HG03159 (cell line): ENCODE data around the gene NFYC.

ENCODE experiments used
- ATAC-seq: cut with Tn5 transposase; IDR thresholded peaks from one replicate; pipeline ENCODE4 v1.9.1; 2021; ENCODE audit warnings: mild to moderate bottlenecking, moderate library complexity; ENCODE audit not compliant: unreplicated experiment

The NFYC gene

GRCh38 chr1:40777224-40777970 is 85.9 kb downstream of the NFYC start:
- ATAC-seq = no peak

DNA sequence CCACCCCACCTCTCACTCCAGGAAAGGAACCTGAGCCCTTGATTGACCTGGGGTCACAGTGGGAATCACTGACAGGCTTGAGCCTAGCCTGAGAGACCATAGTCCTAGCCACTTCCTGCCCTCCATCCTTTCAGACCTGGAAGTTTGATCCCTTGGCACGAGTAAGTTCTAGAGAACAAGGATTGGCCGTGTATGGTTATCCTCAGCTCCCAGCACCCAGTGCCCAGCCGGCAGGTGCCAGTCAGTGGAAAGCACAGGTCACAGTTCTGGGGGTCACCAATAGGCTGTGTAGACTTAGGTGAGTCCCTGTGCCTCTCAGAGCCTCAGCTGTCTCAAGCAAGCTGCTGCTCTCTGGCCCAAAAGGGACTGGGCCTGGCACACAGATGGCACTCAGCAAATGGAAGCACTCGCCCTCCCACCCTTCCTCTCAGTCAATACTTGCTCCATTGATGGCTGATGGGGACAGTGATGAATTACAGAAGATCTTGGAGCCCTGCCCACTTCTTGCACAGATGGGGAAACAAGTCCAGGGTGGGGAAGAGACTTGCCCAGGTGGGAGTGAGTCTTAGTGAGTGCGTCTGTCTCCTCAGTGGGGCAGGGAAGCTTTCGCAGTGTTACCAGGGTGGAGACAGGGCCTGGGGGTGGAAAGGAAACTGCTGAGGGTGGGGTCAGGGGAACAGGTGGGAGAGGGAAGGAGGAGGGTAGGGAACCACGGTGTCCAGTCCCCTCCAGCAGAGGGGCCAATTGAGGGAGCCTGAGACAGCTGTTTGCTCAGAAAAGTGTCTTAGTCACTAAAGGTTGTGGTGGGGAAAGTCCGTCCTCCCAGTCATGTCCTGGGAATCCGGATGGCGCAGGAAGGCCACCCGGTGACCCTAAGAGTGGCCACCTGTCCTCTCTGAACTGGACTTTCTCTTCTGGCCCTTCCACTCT is 89.4 kb downstream of the NFYC start:
- ATAC-seq = no peak

DNA sequence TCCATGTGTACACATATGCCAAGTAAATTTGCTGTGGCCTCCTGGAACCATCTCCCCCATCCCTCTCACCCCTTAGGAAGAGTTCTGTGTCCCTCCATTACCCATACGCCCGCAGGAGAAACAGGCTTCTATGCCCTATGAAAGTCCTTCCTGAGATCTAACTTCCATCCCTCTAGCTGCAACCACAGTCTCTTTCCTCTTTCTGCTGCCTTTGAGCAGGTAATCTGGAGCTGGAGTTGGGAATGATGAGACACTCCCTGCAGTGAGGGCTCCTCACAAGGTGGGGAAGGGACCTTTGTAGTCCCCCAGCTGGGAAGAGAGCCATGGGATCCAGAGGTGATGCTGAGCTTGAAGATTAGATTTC is 90.1 kb downstream of the NFYC start:
- no peak for ATAC-seq

- no peak for ATAC-seq
Measured at GRCh38 chr1:40782371-40782956, 91.0 kb downstream of the NFYC start.

DNA sequence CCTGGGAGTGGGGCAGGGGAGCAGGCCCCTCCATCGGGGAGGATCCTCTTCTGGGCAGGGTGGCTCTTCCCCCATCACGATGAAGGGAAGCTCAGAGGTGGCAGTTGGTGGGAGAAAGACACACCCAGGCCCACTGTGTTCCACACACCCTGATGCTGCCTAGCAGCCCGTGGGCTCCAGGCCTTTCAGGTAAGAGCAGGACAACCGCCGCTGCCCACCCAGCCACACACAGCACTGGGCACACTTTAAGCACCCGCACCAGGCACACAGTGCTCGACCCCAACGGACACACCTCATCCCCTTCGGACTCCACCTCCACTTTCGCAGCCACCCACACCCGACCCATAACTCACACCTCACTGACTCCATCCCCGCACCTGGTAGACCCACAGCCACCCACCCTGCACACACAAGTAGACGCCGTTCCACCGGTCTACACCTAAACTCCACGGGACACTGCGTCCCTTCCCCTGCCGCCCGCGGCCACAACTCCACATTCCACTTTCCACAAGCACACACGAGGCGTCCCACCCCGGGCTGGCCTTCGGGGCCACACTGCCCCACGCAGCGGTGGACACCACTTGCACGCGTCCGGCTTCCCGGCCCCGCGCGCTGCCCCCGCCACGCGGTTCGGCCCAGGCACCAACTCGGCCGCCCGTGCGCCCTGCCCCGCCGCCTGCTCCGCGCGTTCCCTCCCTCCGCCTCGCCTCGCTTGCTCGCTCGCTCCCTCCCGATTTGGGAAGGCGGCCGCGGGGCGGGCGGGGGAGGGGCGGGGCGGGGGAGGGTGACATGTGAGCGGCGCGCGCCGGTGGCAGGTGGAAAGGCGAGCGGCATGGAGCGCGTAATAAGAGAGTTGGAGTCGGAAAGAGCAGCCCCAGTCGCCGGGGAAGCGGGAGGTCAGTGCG is 91.7 kb downstream of the NFYC start, which contains the start of gene KCNQ4:
TSS of gene KCNQ4 (plus strand) at position 787 of the 905 bp plus-strand sequence. CDS start 307 bp downstream, outside the sequence.
- ATAC-seq = no peak

DNA sequence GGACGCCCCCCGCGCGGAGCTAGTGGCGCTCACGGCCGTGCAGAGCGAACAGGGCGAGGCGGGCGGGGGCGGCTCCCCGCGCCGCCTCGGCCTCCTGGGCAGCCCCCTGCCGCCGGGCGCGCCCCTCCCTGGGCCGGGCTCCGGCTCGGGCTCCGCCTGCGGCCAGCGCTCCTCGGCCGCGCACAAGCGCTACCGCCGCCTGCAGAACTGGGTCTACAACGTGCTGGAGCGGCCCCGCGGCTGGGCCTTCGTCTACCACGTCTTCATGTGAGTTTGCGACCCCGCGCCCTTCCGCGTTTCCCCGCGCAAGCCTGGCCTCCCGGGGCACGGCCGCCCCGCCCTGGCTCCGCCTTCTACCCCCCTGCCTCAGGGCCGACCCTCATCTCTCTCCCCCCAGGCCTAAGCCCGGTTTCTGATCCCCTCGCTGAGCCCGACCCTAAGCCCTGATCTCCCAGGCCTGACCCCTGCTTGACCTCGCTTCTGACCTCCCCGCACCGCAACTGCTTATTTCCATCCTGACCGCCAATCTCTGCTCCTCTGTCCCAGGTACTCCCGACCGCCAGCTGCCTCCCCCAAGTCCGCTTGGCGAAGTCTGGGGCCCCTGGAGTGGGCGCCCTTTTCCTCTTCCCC is 92.8 kb downstream of the NFYC start:
- no peak for ATAC-seq

GRCh38 chr1:40784771-40785151 is 93.3 kb downstream of the NFYC start:
- ATAC-seq = no peak

DNA sequence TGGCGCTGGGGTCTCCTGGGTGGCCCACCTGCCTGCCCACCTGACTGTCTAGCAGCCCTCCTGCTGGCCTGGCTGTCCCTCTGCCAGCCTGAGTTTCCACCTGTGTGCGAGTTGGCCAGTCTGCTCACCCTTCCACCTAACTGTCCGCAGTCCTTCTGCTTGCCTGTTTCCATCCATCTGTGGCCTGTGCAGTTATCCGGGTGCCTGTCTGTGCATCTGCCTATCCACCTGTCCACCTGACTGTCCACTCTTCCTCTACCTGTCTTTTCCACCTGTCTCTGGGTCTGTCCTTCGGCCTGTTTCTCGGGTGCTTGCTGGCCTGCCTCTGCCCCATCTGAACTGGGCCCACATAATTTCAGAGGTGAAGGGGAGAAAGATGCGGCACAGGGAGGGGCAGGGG is 93.9 kb downstream of the NFYC start:
- ATAC-seq = no peak

- ATAC-seq = no peak
Measured at GRCh38 chr1:40786171-40786994, 94.9 kb downstream of the NFYC start.

GRCh38 chr1:40786995-40787705 is 95.6 kb downstream of the NFYC start:
- ATAC-seq = no peak

- ATAC-seq = no peak
Measured at GRCh38 chr1:40787737-40788560, 96.4 kb downstream of the NFYC start.

DNA sequence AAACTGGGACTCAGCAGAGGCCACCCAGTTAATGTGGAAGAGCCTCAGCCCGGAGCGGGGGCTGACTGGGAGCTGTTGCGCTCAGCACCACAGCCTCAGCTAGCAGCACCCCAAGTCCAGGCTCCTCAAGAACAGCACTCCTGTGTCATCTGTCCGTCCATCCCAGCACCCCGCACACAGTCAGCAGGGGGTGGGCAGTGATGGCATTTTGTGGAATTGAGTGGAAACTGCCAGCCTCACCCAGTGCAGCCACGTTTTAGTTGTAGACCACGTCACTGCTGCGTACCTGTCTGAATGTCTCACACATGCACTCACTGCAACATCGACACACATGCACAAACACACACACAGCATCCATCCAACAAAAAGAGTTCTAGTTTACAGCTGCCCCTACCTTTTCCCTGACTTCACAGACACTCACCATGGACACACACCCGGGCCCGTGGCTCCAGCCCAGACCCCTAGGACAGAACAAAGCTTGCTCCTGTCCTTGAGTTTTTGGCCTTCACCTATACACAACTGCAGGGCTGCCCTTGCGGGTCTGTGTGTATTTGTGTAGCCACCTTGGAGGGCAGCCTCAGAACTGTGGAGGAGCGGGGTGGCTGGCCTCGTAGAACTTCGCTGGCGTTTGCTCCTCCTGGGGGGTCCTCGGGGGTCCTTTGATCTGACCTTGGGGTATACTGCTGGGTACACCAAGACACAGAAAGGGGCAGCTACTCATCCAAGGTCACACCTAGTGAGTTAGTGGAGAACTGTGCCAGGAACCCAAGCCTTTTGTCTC is 97.2 kb downstream of the NFYC start:
- no peak for ATAC-seq

GRCh38 chr1:40789342-40789598 is 97.8 kb downstream of the NFYC start:
- ATAC-seq = no peak

DNA sequence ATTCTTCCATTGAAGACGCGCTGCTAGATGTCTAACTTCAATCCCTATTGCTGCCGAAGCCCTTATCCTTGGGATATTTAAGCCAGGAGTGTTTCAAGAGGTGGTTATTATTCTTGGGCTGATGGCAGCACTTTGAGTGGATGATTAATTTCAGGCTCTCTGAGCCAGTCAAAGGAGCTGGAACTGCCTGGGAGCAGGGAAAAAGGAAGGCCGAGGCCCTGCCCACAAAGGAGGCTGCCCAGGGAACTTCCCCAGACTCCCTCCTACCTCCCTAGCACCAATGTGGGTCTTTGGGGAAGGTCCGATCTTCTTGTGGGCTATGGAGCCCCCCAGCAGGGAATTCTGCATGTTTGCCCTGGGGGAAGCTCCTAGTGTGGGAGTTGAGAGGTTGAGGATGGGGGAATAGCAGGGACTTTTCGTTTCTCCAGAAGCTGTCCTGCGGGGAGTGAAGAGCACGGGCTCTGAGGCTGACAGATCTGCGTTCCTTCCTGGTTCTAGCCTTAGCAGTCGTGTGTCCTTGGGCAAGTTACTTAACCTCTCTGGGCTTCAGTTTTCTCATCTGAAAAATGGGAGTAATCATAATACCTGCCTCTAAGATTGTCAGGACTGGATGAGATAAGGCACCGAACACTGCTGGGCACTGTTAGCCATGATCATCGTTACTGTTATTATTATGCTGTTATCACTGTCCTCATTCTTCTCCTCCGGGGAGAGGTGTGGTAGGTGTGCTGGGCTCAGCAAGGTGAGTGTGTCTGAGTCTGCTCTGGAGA is 98.3 kb downstream of the NFYC start:
- ATAC-seq = no peak

DNA sequence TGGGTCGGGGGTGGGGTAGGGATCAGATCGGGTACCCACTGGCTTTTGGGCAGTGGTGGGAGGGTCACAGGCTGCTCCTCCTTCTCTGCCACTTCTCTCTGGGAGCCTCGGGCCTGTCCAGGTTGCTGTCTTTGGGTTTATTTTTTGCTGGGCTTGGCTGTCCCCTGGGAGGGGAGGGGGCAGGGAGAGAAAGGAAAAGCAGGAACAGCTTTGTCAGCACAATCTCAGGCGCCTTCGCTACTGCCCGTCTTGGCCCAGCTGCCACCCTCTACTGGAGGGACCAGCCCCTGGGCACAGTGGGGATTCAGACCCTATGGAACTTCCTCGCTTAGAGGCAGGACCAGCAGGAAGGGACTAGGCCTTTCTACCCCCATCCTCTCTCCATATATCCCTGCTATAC is 100.5 kb downstream of the NFYC start:
- no peak for ATAC-seq

DNA sequence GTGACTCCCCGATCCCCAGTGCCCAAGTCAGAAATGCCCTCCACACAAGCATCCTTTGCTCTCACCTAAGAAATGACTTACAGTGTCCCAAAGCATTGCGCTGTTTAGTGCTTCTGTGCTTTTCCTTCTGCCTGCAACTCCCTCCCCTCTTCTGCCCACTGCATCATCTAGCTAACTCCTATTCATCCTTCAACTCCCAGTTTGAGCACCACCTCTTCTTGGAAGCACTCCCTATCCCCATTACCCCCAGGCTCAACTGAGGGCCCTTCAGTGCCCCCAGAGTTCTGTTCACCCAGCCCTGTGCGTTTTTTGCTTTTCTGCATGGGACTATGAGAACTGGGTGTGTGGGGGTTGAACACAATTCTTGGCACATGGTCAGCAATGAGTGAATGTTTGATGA is 102.1 kb downstream of the NFYC start:
- ATAC-seq = no peak

- no peak for ATAC-seq
Measured at GRCh38 chr1:40794048-40794447, 102.5 kb downstream of the NFYC start.
